ENCODE results near the gene USP53. TPM values are rescaled to one million over a fixed set of nuclear protein-coding genes. Genes with fewer than 3 reads are reported as not detected.

Gene USP53
- total RNA-seq, 2 experiments from 2014 or later = 5.6 to 6.1 TPM

GRCh38 chr4:119207051-119207450 lies 5.5 kb upstream of the USP53 start:
- ATAC-seq = no peak
- H3K36me3 Mint-ChIP-seq = peaks cover 2% of the 10 kb centered on the region
- H3K27ac Mint-ChIP-seq = no peak overlapping the region
- H3K27me3 Mint-ChIP-seq = peaks cover 9% of the 10 kb centered on the region
- peaks cover 26% of the 10 kb centered on the region for H3K4me1 Mint-ChIP-seq
- no peaks in the 10 kb centered on the region for H3K9me3 Mint-ChIP-seq (ENCODE audit: low read depth)
- DNase-seq = no peak
- no peak overlapping the region for H3K4me3 Mint-ChIP-seq
- CTCF ChIA-PET = no interaction called here

GRCh38 chr4:119209077-119209476 lies 3.4 kb upstream of the USP53 start:
- peaks cover 32% of the 10 kb centered on the region for H3K4me1 Mint-ChIP-seq
- no peak overlapping the region for H3K27ac Mint-ChIP-seq
- CTCF ChIA-PET = interaction anchor here (1.6 kb wide), 1 partner anchor 167 kb away, joined by 3 read pairs; no protein-coding TSS in a partner anchor
- no peaks in the 10 kb centered on the region for H3K9me3 Mint-ChIP-seq (ENCODE audit: low read depth)
- no peak overlapping the region for H3K4me3 Mint-ChIP-seq
- DNase-seq = peak; percentile 45
- peak; percentile 8 for ATAC-seq
- peaks cover 6% of the 10 kb centered on the region for H3K27me3 Mint-ChIP-seq
- peaks cover 2% of the 10 kb centered on the region for H3K36me3 Mint-ChIP-seq

DNA sequence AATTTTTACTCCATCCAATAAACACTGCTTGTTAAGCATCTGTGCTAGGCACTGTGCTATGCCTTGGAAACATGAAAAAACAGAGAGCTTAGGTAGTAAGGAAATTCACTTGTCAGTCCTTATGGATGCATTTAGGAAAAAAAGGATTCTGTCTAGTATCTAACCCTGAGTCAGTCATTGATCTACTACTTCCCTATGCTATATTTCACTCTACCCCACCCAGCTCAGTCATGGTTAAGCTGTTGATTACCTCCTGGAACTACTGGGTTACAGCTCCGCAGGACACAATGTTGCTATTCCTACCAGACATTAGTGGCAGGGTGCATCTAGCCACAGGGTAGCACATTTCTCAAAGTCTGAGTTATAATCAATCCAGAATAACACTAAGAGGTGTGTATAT lies 2.9 kb upstream of the USP53 start:
- H3K4me1 Mint-ChIP-seq = peaks cover 34% of the 10 kb centered on the region
- H3K27ac Mint-ChIP-seq = no peak overlapping the region
- peaks cover 6% of the 10 kb centered on the region for H3K27me3 Mint-ChIP-seq
- no peaks in the 10 kb centered on the region for H3K9me3 Mint-ChIP-seq (ENCODE audit: low read depth)
- DNase-seq (no peak), ATAC-seq (no peak)
- H3K36me3 Mint-ChIP-seq = peaks cover 2% of the 10 kb centered on the region
- no peak overlapping the region for H3K4me3 Mint-ChIP-seq
- CTCF ChIA-PET = no interaction called here

DNA sequence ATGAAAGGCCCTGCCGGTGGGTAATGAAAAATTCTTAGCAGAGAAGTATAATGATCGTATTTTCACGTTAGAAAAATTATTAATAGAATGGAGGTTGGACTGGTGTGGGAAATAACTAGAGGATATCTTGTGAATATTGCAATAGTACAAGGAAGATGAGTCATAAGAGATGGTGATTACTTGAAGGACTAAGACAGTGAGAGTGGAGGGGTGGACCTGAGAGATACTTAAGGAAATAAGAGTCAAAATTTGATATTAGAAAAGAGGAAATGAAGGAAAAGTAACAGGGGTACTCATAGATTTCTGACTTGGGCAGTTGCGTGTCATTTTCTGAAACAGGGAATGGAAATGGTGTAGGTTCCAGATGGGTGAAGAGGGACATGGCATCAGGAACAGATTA lies 1.7 kb upstream of the USP53 start:
- Mint-ChIP-seq H3K4me1 (peaks cover 38% of the 10 kb centered on the region), H3K9me3 (ENCODE audit: low read depth) (no peaks in the 10 kb centered on the region), H3K27me3 (peaks cover 6% of the 10 kb centered on the region), H3K4me3 (peak overlapping the region; percentile 84), H3K36me3 (peaks cover 2% of the 10 kb centered on the region), H3K27ac (no peak overlapping the region)
- DNase-seq (no peak), ATAC-seq (no peak)
- CTCF ChIA-PET = no interaction called here

GRCh38 chr4:119211867-119212233 lies 663 bp upstream of the USP53 start:
- Mint-ChIP-seq H3K27ac (peak overlapping the region; percentile 93), H3K4me1 (peaks cover 38% of the 10 kb centered on the region), H3K9me3 (ENCODE audit: low read depth) (no peaks in the 10 kb centered on the region), H3K4me3 (peak overlapping the region; percentile 84), H3K36me3 (peaks cover 3% of the 10 kb centered on the region), H3K27me3 (peaks cover 6% of the 10 kb centered on the region)
- DNase-seq = no peak
- ATAC-seq = peak; percentile 10
- CTCF ChIA-PET = interaction anchor here (1.1 to 1.2 kb wide), 2 partner anchors 17 to 26 kb away, joined by 3 to 4 read pairs; no protein-coding TSS in a partner anchor

- H3K27me3 Mint-ChIP-seq = peaks cover 6% of the 10 kb centered on the region
- DNase-seq (peak; percentile 79), ATAC-seq (peak; percentile 55)
- peak overlapping the region; percentile 93 for H3K27ac Mint-ChIP-seq
- no peaks in the 10 kb centered on the region for H3K9me3 Mint-ChIP-seq (ENCODE audit: low read depth)
- H3K4me3 Mint-ChIP-seq = peak overlapping the region; percentile 84
- peaks cover 36% of the 10 kb centered on the region for H3K4me1 Mint-ChIP-seq
- H3K36me3 Mint-ChIP-seq = peaks cover 11% of the 10 kb centered on the region
- CTCF ChIA-PET = interaction anchor here (0.7 to 2.1 kb wide), 8 partner anchors 13 to 172 kb away, joined by 3 to 16 read pairs (median 4); a partner anchor contains a TSS
Measured at GRCh38 chr4:119212964-119213606, 572 bp downstream of the USP53 start.

DNA sequence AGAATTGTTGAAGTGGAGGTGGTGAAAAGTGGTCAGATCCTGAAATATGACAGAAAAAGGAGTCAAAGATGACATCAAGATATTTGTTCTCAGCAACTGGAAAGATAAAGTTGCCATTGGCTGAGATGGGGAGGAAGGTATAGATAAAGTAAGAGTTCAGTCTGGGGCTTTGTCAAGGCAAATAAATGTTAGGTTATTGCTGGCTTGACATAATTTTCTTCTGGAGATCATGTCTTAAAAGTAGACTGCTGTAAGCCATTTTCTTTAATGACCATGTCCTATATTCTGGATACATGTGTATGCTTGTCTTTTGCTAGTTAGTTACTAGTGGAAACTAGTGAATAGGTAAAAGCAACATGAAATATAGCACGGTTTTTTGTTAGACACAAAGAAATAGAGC lies 5.6 kb downstream of the USP53 start:
- Mint-ChIP-seq H3K27me3 (no peaks in the 10 kb centered on the region), H3K27ac (no peak overlapping the region), H3K4me3 (no peak overlapping the region), H3K9me3 (ENCODE audit: low read depth) (no peaks in the 10 kb centered on the region), H3K4me1 (peaks cover 11% of the 10 kb centered on the region), H3K36me3 (peaks cover 26% of the 10 kb centered on the region)
- ATAC-seq (no peak), DNase-seq (no peak)
- CTCF ChIA-PET = no interaction called here

GRCh38 chr4:119221412-119221811 lies 8.9 kb downstream of the USP53 start:
- CTCF ChIA-PET = no interaction called here

GRCh38 chr4:119227690-119228089 lies 15.2 kb downstream of the USP53 start:
- DNase-seq (no peak), ATAC-seq (no peak)
- H3K9me3 Mint-ChIP-seq (ENCODE audit: low read depth) = no peaks in the 10 kb centered on the region
- no peaks in the 10 kb centered on the region for H3K27me3 Mint-ChIP-seq
- H3K4me1 Mint-ChIP-seq = peaks cover 1% of the 10 kb centered on the region
- no peak overlapping the region for H3K4me3 Mint-ChIP-seq
- H3K36me3 Mint-ChIP-seq = peaks cover 17% of the 10 kb centered on the region
- H3K27ac Mint-ChIP-seq = no peak overlapping the region
- CTCF ChIA-PET = interaction anchor here (1.0 to 1.3 kb wide), 2 partner anchors 10 to 186 kb away, joined by 3 to 4 read pairs; no protein-coding TSS in a partner anchor

More at GRCh38 chr4:119221412-119221811, 8.9 kb downstream of the USP53 start:
- Mint-ChIP-seq H3K27ac (no peak overlapping the region), H3K4me1 (no peaks in the 10 kb centered on the region), H3K27me3 (no peaks in the 10 kb centered on the region), H3K9me3 (ENCODE audit: low read depth) (no peaks in the 10 kb centered on the region), H3K36me3 (peaks cover 38% of the 10 kb centered on the region), H3K4me3 (no peak overlapping the region)
- DNase-seq (no peak), ATAC-seq (no peak)

DNA sequence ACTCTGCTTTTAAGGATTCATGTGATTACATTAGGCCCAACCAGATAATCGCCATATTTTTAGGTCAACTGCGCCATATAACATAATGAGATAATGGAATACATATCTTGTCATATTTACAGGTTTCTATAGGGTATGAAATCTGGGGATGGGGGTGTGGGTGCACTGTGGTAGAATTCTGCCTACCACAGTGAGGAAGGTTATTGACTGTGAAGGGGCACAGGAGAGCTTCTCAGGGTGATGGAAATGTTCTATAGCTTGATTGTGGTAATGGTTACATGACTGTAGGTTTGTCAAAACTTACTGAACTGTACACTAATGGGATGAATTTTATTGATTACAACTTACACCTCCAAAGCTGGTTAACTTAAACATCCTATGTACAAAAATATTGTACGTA lies 15.9 kb downstream of the USP53 start:
- H3K9me3 Mint-ChIP-seq (ENCODE audit: low read depth) = no peaks in the 10 kb centered on the region
- H3K27ac Mint-ChIP-seq = no peak overlapping the region
- ATAC-seq = no peak
- CTCF ChIA-PET = interaction anchor here (1.0 to 1.3 kb wide), 2 partner anchors 9 to 16 kb away, joined by 4 read pairs; partner anchors contain the start of gene USP53
- no peak overlapping the region for H3K4me3 Mint-ChIP-seq
- no peak for DNase-seq
- peaks cover 7% of the 10 kb centered on the region for H3K4me1 Mint-ChIP-seq
- H3K27me3 Mint-ChIP-seq = no peaks in the 10 kb centered on the region
- peaks cover 14% of the 10 kb centered on the region for H3K36me3 Mint-ChIP-seq

- no peaks in the 10 kb centered on the region for H3K9me3 Mint-ChIP-seq (ENCODE audit: low read depth)
- ATAC-seq (no peak), DNase-seq (no peak)
- H3K27me3 Mint-ChIP-seq = no peaks in the 10 kb centered on the region
- peaks cover 15% of the 10 kb centered on the region for H3K4me1 Mint-ChIP-seq
- no peak overlapping the region for H3K4me3 Mint-ChIP-seq
- no peak overlapping the region for H3K27ac Mint-ChIP-seq
- CTCF ChIA-PET = no interaction called here
- H3K36me3 Mint-ChIP-seq = peaks cover 9% of the 10 kb centered on the region
Measured at GRCh38 chr4:119229908-119230687, 17.6 kb downstream of the USP53 start.

DNA sequence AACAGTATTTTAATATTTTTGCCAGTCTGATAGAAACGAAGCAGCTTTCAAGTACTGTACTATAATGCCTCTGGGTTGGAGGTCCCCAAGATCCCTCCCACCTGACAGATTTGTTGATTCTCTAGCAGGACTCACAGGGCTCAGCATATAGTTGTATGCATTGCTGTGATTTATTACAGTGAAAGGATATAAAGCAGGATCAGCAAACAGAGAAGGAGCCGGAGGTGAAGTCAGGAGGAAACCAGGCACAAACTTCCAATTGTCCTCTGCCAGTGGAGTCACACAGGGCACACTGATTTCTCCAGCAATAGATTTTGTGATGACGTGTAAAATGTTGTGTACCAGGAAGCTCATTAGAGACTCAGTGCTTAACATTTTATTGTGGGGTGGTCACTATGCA lies 19.0 kb downstream of the USP53 start:
- CTCF ChIA-PET = no interaction called here
- DNase-seq (no peak), ATAC-seq (no peak)
- Mint-ChIP-seq H3K9me3 (ENCODE audit: low read depth) (no peaks in the 10 kb centered on the region), H3K4me3 (no peak overlapping the region), H3K4me1 (peaks cover 22% of the 10 kb centered on the region), H3K27me3 (no peaks in the 10 kb centered on the region), H3K36me3 (peaks cover 15% of the 10 kb centered on the region), H3K27ac (no peak overlapping the region)

DNA sequence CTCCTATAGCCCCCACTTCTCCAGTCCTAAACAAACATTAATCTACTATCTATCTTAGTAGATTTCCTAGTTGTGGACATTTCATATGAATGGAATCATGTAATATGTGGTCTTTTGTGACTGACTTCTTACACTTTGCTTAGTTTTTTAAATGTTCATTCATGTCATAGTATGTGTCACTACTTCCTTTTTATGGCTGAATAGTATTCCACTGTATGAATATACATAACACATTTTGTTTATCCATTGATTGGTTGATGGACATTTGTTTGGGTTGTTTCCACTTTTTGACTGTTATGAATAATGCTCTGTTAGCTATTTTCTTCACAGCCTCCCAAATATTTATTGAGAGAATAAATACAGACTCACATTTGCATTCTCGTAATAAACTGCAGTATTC lies 19.8 kb downstream of the USP53 start:
- CTCF ChIA-PET = interaction anchor here (1.0 to 1.3 kb wide), 2 partner anchors 19 to 87 kb away, joined by 3 read pairs; no protein-coding TSS in a partner anchor
- H3K27ac Mint-ChIP-seq = no peak overlapping the region
- no peak for DNase-seq
- no peaks in the 10 kb centered on the region for H3K9me3 Mint-ChIP-seq (ENCODE audit: low read depth)
- H3K4me3 Mint-ChIP-seq = no peak overlapping the region
- H3K27me3 Mint-ChIP-seq = no peaks in the 10 kb centered on the region
- H3K36me3 Mint-ChIP-seq = peaks cover 19% of the 10 kb centered on the region
- ATAC-seq = no peak
- H3K4me1 Mint-ChIP-seq = peaks cover 30% of the 10 kb centered on the region

DNA sequence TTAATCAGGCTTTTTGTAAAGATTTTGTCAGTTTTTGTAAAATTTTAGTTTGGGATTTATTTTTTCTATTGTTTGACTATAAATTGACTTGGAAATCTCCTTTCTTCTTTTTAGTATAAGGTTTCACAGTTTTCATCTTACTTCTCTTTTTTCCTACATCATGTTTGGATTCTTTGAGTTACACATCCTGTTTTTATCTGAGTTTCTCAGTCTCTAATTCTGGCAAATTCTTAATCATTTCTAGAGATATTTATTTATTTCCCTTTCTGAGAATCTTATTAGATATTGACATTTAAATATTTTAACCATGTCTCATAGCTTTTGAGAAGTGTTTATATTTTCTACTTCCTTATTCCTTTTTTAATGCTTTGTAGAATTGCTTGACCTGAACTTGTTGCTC lies 20.7 kb downstream of the USP53 start:
- no peaks in the 10 kb centered on the region for H3K9me3 Mint-ChIP-seq (ENCODE audit: low read depth)
- H3K4me3 Mint-ChIP-seq = no peak overlapping the region
- ATAC-seq (no peak), DNase-seq (no peak)
- no peaks in the 10 kb centered on the region for H3K27me3 Mint-ChIP-seq
- peaks cover 37% of the 10 kb centered on the region for H3K4me1 Mint-ChIP-seq
- CTCF ChIA-PET = interaction anchor here (1.3 kb wide), 1 partner anchor 20 kb away, joined by 3 read pairs; no protein-coding TSS in a partner anchor
- peaks cover 20% of the 10 kb centered on the region for H3K36me3 Mint-ChIP-seq
- H3K27ac Mint-ChIP-seq = no peak overlapping the region

Measured in activated CD8-positive, alpha-beta memory T cell treated with anti-CD3 and anti-CD28 coated beads, Interleukin-2, amount 10 ng/mL, durations not matched to agents 7 days and 5 days (primary cell).